Measurements from ENCODE around the gene SSTR3.

SSTR3 gene

GRCh38 chr22:37249986-37250385, 37.7 kb upstream of the SSTR3 start:
- no peak overlapping the region for H2BK12ac ChIP-seq (ENCODE audit: low read length)
- no peak overlapping the region for H2BK15ac ChIP-seq (ENCODE audit: low read length)
- H3K4me3 ChIP-seq (ENCODE audit: low read length in 2 of 2): no peak overlapping the region
- H4K8ac ChIP-seq (ENCODE audit: low read depth, low read length): no peak overlapping the region
- H3K4me2 ChIP-seq (ENCODE audit: insufficient read depth, low read length, poor library complexity, severe bottlenecking): no peak overlapping the region
- no peak overlapping the region for H3K18ac ChIP-seq (ENCODE audit: low read length)
- no peak overlapping the region for H4K91ac ChIP-seq (ENCODE audit: low read depth, low read length, poor library complexity)
- H2BK5ac ChIP-seq (ENCODE audit: low read length): no peak overlapping the region
- WGBS, 2 donors (ENCODE audit: extremely low coverage in 2 of 2, insufficient read length in 2 of 2, insufficient replicate concordance in 1 of 2): no CpG with 5 or more reads among the region's 12 CpGs
- no peak overlapping the region for H2AFZ ChIP-seq (ENCODE audit: low read length)
- H2AK5ac ChIP-seq (ENCODE audit: low read depth, low read length): no peak overlapping the region
- no peak overlapping the region for H3K14ac ChIP-seq (ENCODE audit: low read length)
- H3K9me3 ChIP-seq (replicated peaks in 1 of 2; ENCODE audit: control insufficient read depth in 2 of 2, insufficient read depth in 1 of 2, low read depth in 1 of 2, low read length in 2 of 2): no peaks in the 10 kb centered on the region
- H2BK120ac ChIP-seq (ENCODE audit: low read depth, low read length): no peak overlapping the region
- H3K27ac ChIP-seq (replicated peaks; ENCODE audit: low read length): no peak overlapping the region
- no peak overlapping the region for H3K23ac ChIP-seq (ENCODE audit: low read depth, low read length, poor library complexity)
- peaks cover 0 to 2% of the 10 kb centered on the region in 2 donors for H3K4me1 ChIP-seq (ENCODE audit: control insufficient read depth in 2 of 2, insufficient read depth in 1 of 2, low read depth in 1 of 2, low read length in 2 of 2)
- DNase-seq (ENCODE audit: low spot score): no peak
- H3K27me3 ChIP-seq (ENCODE audit: control insufficient read depth in 3 of 3, insufficient read depth in 3 of 3, low read depth in 1 of 3, low read length in 3 of 3): peaks cover 0 to 3% (median 0%) of the 10 kb centered on the region in 3 experiments
- H3K36me3 ChIP-seq (replicated peaks in 1 of 2; ENCODE audit: control insufficient read depth in 2 of 2, insufficient read depth in 2 of 2, low read length in 2 of 2): no peaks in the 10 kb centered on the region
- H3K4ac ChIP-seq (ENCODE audit: low read length): no peak overlapping the region
- H3K9ac ChIP-seq (ENCODE audit: low read depth, low read length, poor library complexity): no peak overlapping the region
- H3K79me1 ChIP-seq (ENCODE audit: low read depth, low read length): no peaks in the 10 kb centered on the region

- Histone ChIP-seq H4K91ac (ENCODE audit: low read depth, low read length, poor library complexity) (no peak overlapping the region), H2BK15ac (ENCODE audit: low read length) (no peak overlapping the region), H2BK5ac (ENCODE audit: low read length) (no peak overlapping the region), H3K4ac (ENCODE audit: low read length) (no peak overlapping the region), H2BK12ac (ENCODE audit: low read length) (no peak overlapping the region), H3K27me3 (ENCODE audit: control insufficient read depth in 3 of 3, insufficient read depth in 3 of 3, low read depth in 1 of 3, low read length in 3 of 3) (no peaks in the 10 kb centered on the region), H3K79me1 (ENCODE audit: low read depth, low read length) (no peaks in the 10 kb centered on the region), H3K9me3 (replicated peaks in 1 of 2; ENCODE audit: control insufficient read depth in 2 of 2, insufficient read depth in 1 of 2, low read depth in 1 of 2, low read length in 2 of 2) (no peaks in the 10 kb centered on the region), H4K8ac (ENCODE audit: low read depth, low read length) (no peak overlapping the region), H3K4me2 (ENCODE audit: insufficient read depth, low read length, poor library complexity, severe bottlenecking) (no peak overlapping the region), H2AFZ (ENCODE audit: low read length) (no peak overlapping the region), H3K27ac (replicated peaks; ENCODE audit: low read length) (no peak overlapping the region), H3K23ac (ENCODE audit: low read depth, low read length, poor library complexity) (no peak overlapping the region), H3K4me1 (ENCODE audit: control insufficient read depth in 2 of 2, insufficient read depth in 1 of 2, low read depth in 1 of 2, low read length in 2 of 2) (peaks cover 1 to 2% of the 10 kb centered on the region in 2 donors), H3K14ac (ENCODE audit: low read length) (no peak overlapping the region), H3K18ac (ENCODE audit: low read length) (no peak overlapping the region), H3K36me3 (replicated peaks in 1 of 2; ENCODE audit: control insufficient read depth in 2 of 2, insufficient read depth in 2 of 2, low read length in 2 of 2) (no peaks in the 10 kb centered on the region), H2AK5ac (ENCODE audit: low read depth, low read length) (no peak overlapping the region), H3K4me3 (ENCODE audit: low read length in 2 of 2) (no peak overlapping the region), H3K9ac (ENCODE audit: low read depth, low read length, poor library complexity) (no peak overlapping the region), H2BK120ac (ENCODE audit: low read depth, low read length) (no peak overlapping the region)
- no CpG with 5 or more reads among the region's 6 CpGs for WGBS, 2 donors (ENCODE audit: extremely low coverage in 2 of 2, insufficient read length in 2 of 2, insufficient replicate concordance in 1 of 2)
- DNase-seq (ENCODE audit: low spot score): no peak
Observed at GRCh38 chr22:37248251-37248650, 36.0 kb upstream of the SSTR3 start.

GRCh38 chr22:37245740-37246139, 33.5 kb upstream of the SSTR3 start:
- Histone ChIP-seq H4K91ac (ENCODE audit: low read depth, low read length, poor library complexity) (no peak overlapping the region), H2BK5ac (ENCODE audit: low read length) (no peak overlapping the region), H3K14ac (ENCODE audit: low read length) (no peak overlapping the region), H3K4ac (ENCODE audit: low read length) (no peak overlapping the region), H3K23ac (ENCODE audit: low read depth, low read length, poor library complexity) (no peak overlapping the region), H2AFZ (ENCODE audit: low read length) (no peak overlapping the region), H3K79me1 (ENCODE audit: low read depth, low read length) (no peaks in the 10 kb centered on the region), H3K27me3 (ENCODE audit: control insufficient read depth in 3 of 3, insufficient read depth in 3 of 3, low read depth in 1 of 3, low read length in 3 of 3) (peaks cover 0 to 4% (median 0%) of the 10 kb centered on the region in 3 experiments), H4K8ac (ENCODE audit: low read depth, low read length) (no peak overlapping the region), H3K9ac (ENCODE audit: low read depth, low read length, poor library complexity) (no peak overlapping the region), H2BK15ac (ENCODE audit: low read length) (no peak overlapping the region), H3K4me3 (ENCODE audit: low read length in 2 of 2) (no peak overlapping the region), H3K18ac (ENCODE audit: low read length) (no peak overlapping the region), H3K27ac (replicated peaks; ENCODE audit: low read length) (no peak overlapping the region), H3K4me1 (ENCODE audit: control insufficient read depth in 2 of 2, insufficient read depth in 1 of 2, low read depth in 1 of 2, low read length in 2 of 2) (peaks cover 7 to 9% of the 10 kb centered on the region in 2 donors), H2BK12ac (ENCODE audit: low read length) (no peak overlapping the region), H2BK120ac (ENCODE audit: low read depth, low read length) (no peak overlapping the region), H3K9me3 (replicated peaks in 1 of 2; ENCODE audit: control insufficient read depth in 2 of 2, insufficient read depth in 1 of 2, low read depth in 1 of 2, low read length in 2 of 2) (no peaks in the 10 kb centered on the region), H2AK5ac (ENCODE audit: low read depth, low read length) (no peak overlapping the region), H3K36me3 (replicated peaks in 1 of 2; ENCODE audit: control insufficient read depth in 2 of 2, insufficient read depth in 2 of 2, low read length in 2 of 2) (no peaks in the 10 kb centered on the region), H3K4me2 (ENCODE audit: insufficient read depth, low read length, poor library complexity, severe bottlenecking) (no peak overlapping the region)
- no CpG with 5 or more reads among the region's 6 CpGs for WGBS, 2 donors (ENCODE audit: extremely low coverage in 2 of 2, insufficient read length in 2 of 2, insufficient replicate concordance in 1 of 2)
- DNase-seq (ENCODE audit: low spot score): no peak

DNA sequence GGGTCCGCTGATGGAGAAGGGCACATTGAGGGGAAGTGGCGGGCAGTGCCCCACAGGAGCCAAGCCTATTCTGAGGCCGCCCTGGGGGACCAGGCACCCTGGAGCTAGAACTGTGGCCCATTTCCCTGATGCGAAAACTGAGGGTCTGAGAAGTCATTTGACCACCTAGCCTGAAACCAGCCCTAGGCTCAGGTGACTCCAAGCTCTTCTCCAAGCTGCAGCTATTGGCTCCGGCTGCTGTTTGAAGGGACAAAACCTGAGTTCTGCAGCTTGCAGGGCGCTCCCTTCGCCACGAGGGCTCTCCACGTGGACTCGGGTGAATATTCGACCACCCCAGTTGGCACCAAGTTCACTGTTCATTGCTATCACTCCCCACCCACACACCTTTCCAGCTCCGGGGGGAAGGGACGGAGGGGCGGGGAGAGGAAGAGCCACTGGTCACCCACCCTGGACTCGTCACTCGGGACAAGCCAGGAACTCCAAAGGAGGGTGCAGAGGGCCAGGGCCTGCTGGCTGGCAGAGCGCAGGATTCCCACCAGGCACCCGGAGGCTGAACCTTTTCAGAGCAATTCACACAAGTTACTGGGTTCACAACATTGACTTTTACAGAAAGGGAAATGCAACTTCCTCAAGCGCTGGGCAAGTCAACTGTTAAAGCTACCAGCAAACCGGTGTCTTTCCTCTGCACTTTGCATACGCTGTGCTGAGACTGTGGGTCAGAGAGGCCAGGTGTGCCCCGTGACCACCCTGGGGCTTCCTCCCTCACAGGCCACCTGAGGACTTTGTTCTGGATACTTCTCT, 32.8 kb upstream of the SSTR3 start:
- DNase-seq (ENCODE audit: low spot score): no peak

More for the DNA sequence above, 32.8 kb upstream of the SSTR3 start:
- peak overlapping the region; percentile 66 for H2AK5ac ChIP-seq (ENCODE audit: low read depth, low read length)
- no CpG with 5 or more reads among the region's 22 CpGs for WGBS, 2 donors (ENCODE audit: extremely low coverage in 2 of 2, insufficient read length in 2 of 2, insufficient replicate concordance in 1 of 2)
- no peak overlapping the region for H3K27ac ChIP-seq (replicated peaks; ENCODE audit: low read length)
- H4K8ac ChIP-seq (ENCODE audit: low read depth, low read length): no peak overlapping the region
- no peaks in the 10 kb centered on the region for H3K9me3 ChIP-seq (replicated peaks in 1 of 2; ENCODE audit: control insufficient read depth in 2 of 2, insufficient read depth in 1 of 2, low read depth in 1 of 2, low read length in 2 of 2)
- H3K23ac ChIP-seq (ENCODE audit: low read depth, low read length, poor library complexity): no peak overlapping the region
- H3K4me2 ChIP-seq (ENCODE audit: insufficient read depth, low read length, poor library complexity, severe bottlenecking): no peak overlapping the region
- no peak overlapping the region for H3K4ac ChIP-seq (ENCODE audit: low read length)
- peak overlapping the region; percentile 44 for H3K18ac ChIP-seq (ENCODE audit: low read length)
- no peak overlapping the region for H2BK12ac ChIP-seq (ENCODE audit: low read length)
- H3K4me3 ChIP-seq (ENCODE audit: low read length in 2 of 2): no peak overlapping the region
- H3K36me3 ChIP-seq (replicated peaks in 1 of 2; ENCODE audit: control insufficient read depth in 2 of 2, insufficient read depth in 2 of 2, low read length in 2 of 2): no peaks in the 10 kb centered on the region
- no peak overlapping the region for H2BK120ac ChIP-seq (ENCODE audit: low read depth, low read length)
- no peak overlapping the region for H2AFZ ChIP-seq (ENCODE audit: low read length)
- peaks cover 0 to 9% (median 0%) of the 10 kb centered on the region in 3 experiments for H3K27me3 ChIP-seq (ENCODE audit: control insufficient read depth in 3 of 3, insufficient read depth in 3 of 3, low read depth in 1 of 3, low read length in 3 of 3)
- H3K4me1 ChIP-seq (ENCODE audit: control insufficient read depth in 2 of 2, insufficient read depth in 1 of 2, low read depth in 1 of 2, low read length in 2 of 2): peaks cover 7 to 9% of the 10 kb centered on the region in 2 donors
- H2BK5ac ChIP-seq (ENCODE audit: low read length): no peak overlapping the region
- no peaks in the 10 kb centered on the region for H3K79me1 ChIP-seq (ENCODE audit: low read depth, low read length)
- no peak overlapping the region for H3K14ac ChIP-seq (ENCODE audit: low read length)
- no peak overlapping the region for H4K91ac ChIP-seq (ENCODE audit: low read depth, low read length, poor library complexity)
- no peak overlapping the region for H2BK15ac ChIP-seq (ENCODE audit: low read length)
- no peak overlapping the region for H3K9ac ChIP-seq (ENCODE audit: low read depth, low read length, poor library complexity)

Measured in neuronal stem cell (in vitro differentiated cells).